Prostate gland (tissue), 2 donors: ENCODE measurements around the gene UQCRHL.

Experiments used
- CTCF ChIP-seq, 4 experiments: fragments of 200-600 bp in 2 of 4; fragments of 450-650 bp in 2 of 4; sonication (generic) in 2 of 4; IDR thresholded peaks; 1 replicate in 3 of 4; 2 replicates in 1 of 4; pipeline ENCODE4 v1.5.1; 2016 to 2019; ENCODE audit warnings: antibody characterized with exemption in 4 of 4, mild to moderate bottlenecking in 2 of 4, moderate library complexity in 2 of 4
- POLR2A ChIP-seq: fragments of 450-650 bp; IDR thresholded peaks from one replicate; pipeline ENCODE4 v1.6.1; 2016; ENCODE audit warnings: antibody characterized with exemption, mild to moderate bottlenecking
- POLR2AphosphoS5 ChIP-seq: sonication (generic); formaldehyde crosslinking; IDR thresholded peaks from one replicate; pipeline ENCODE4 v1.6.1; 2017; ENCODE audit warnings: antibody characterized with exemption

DNA sequence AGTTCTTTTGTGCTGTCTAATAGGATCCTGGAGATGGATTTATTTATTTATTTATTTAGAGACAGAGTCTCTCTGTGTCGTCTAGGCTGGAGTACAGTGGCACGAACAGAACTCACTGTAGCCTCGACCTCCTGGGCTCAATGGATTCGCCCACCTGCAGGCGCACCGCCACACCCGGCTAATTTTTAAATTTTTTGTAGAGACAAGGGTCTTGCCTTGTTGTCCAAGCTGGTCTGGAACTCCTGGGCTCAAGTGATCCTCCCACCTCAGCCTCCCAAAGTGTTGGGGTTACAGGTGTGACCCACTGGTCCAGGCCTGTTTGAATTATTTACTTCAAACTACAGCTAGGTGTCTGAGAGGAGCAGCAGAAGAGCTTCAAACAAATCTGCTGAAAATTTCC is 30.5 kb upstream of the UQCRHL start:
- no peak for TF ChIP-seq POLR2A
- TF ChIP-seq CTCF (IDR thresholded peaks at IDR 0.05) = no peak
- TF ChIP-seq POLR2AphosphoS5 = no peak
